Neural cell (in vitro differentiated cells): ENCODE measurements around the gene MED13L. TPM values are rescaled to one million over a fixed set of nuclear protein-coding genes. Genes with fewer than 3 reads are reported as not detected.

ENCODE experiments used
- H2AFZ ChIP-seq: fragments of 200-600, 300-800 bp; sonication (generic), shearing (Covaris generic); 2 replicates; pipeline ENCODE4 v1.6.0; 2014; ENCODE audit warnings: low read depth, mild to moderate bottlenecking, antibody characterized with exemption, low read length, moderate library complexity
- H3F3A ChIP-seq: fragments of 200-600 bp; shearing (Covaris generic); 2 replicates; pipeline ENCODE4 v1.6.1; 2016; ENCODE audit warnings: mild to moderate bottlenecking, moderate library complexity, mixed read lengths, antibody characterized with exemption, low read length; ENCODE audit not compliant: insufficient read depth, poor library complexity, severe bottlenecking
- H3K27ac ChIP-seq: fragments of 200-600, 300-800 bp; sonication (generic), shearing (Covaris generic); 2 replicates; pipeline ENCODE4 v1.5.1; 2014; ENCODE audit warnings: mild to moderate bottlenecking, low read length, moderate library complexity
- H3K27me3 ChIP-seq: fragments of 300-800, 200-600 bp; sonication (generic), shearing (Covaris generic); 2 replicates; pipeline ENCODE4 v1.6.0; 2014; ENCODE audit warnings: mild to moderate bottlenecking, low read depth, low read length, moderate library complexity; ENCODE audit not compliant: insufficient read depth
- H3K36me3 ChIP-seq: fragments of 300-800, 200-600 bp; sonication (generic), shearing (Covaris generic); 2 replicates; pipeline ENCODE4 v1.5.1; 2014; ENCODE audit warnings: mild to moderate bottlenecking, antibody characterized with exemption, low read length, moderate library complexity; ENCODE audit not compliant: insufficient read depth
- H3K4me2 ChIP-seq: fragments of 300-800, 200-600 bp; sonication (generic), shearing (Covaris generic); 2 replicates; pipeline ENCODE4 v1.6.0; 2014; ENCODE audit warnings: mild to moderate bottlenecking, low read length
- H3K4me3 ChIP-seq: fragments of 300-800, 200-600 bp; sonication (generic), shearing (Covaris generic); 2 replicates; pipeline ENCODE4 v1.5.1; 2014; ENCODE audit warnings: mild to moderate bottlenecking, low read length, moderate library complexity
- H3K79me2 ChIP-seq: fragments of 200-600 bp; shearing (Covaris generic); replicated peaks from 2 replicates; pipeline ENCODE4 v1.6.0; 2014; ENCODE audit warnings: mild to moderate bottlenecking, low read length, moderate library complexity; ENCODE audit not compliant: insufficient read depth
- H3K9ac ChIP-seq: fragments of 300-800, 200-600 bp; sonication (generic), shearing (Covaris generic); 2 replicates; pipeline ENCODE4 v1.6.1; 2016; ENCODE audit warnings: mild to moderate bottlenecking, low read length, mixed read lengths
- H3K9me2 ChIP-seq: fragments of 200-600 bp; shearing (Covaris generic); 2 replicates; pipeline ENCODE4 v1.6.1; 2016; ENCODE audit warnings: mild to moderate bottlenecking, low read length, mixed read lengths; ENCODE audit not compliant: insufficient read depth
- H3K9me3 ChIP-seq: fragments of 200-600, 300-800 bp; sonication (generic), shearing (Covaris generic); 2 replicates; pipeline ENCODE4 v1.6.1; 2016; ENCODE audit warnings: mild to moderate bottlenecking, mixed run types, low read length, moderate library complexity, mixed read lengths
- H4K20me1 ChIP-seq: fragments of 200-600 bp; shearing (Covaris generic); 2 replicates; pipeline ENCODE4 v1.6.1; 2016; ENCODE audit warnings: mild to moderate bottlenecking, mixed run types; ENCODE audit not compliant: insufficient read depth
- EP300 ChIP-seq: fragments of 450-650 bp; conservative IDR thresholded peaks from 2 replicates; pipeline ENCODE4 v1.6.1; 2014; ENCODE audit warnings: antibody characterized with exemption, mild to moderate bottlenecking, moderate library complexity; ENCODE audit not compliant: poor library complexity, severe bottlenecking
- EZH2 ChIP-seq: fragments of 200-600, 300-800 bp; shearing (Covaris generic), sonication (generic); IDR thresholded peaks from 2 replicates; pipeline ENCODE4 v1.6.1; 2014; ENCODE audit warnings: antibody characterized with exemption, low read length, borderline replicate concordance, mild to moderate bottlenecking; ENCODE audit not compliant: insufficient read depth, poor library complexity, severe bottlenecking
- MXI1 ChIP-seq: fragments of 450-650 bp; conservative IDR thresholded peaks from 2 replicates; pipeline ENCODE4 v1.6.1; 2014; ENCODE audit warnings: antibody characterized with exemption, mild to moderate bottlenecking; ENCODE audit not compliant: poor library complexity, severe bottlenecking
- POLR2AphosphoS5 ChIP-seq: IDR thresholded peaks from 2 replicates; pipeline ENCODE4 v1.6.1; 2012
- RAD21 ChIP-seq: fragments of 450-650 bp; conservative IDR thresholded peaks from 2 replicates; pipeline ENCODE4 v1.6.1; 2014; ENCODE audit warnings: antibody characterized with exemption, mild to moderate bottlenecking, moderate library complexity
- SMC3 ChIP-seq: fragments of 450-650 bp; conservative IDR thresholded peaks from 2 replicates; pipeline ENCODE4 v1.6.1; 2014; ENCODE audit warnings: antibody characterized with exemption, mild to moderate bottlenecking, moderate library complexity; ENCODE audit not compliant: poor library complexity
- TAF1 ChIP-seq: IDR thresholded peaks from 2 replicates; pipeline ENCODE4 v1.6.1; 2012; ENCODE audit warnings: low read depth
- polyA plus RNA-seq: library from polyadenylated mRNA; depleted of rRNA; stranded (reverse); fragments of >200 nt; gene quantifications from 2 replicates; pipeline ENCODE4 v1.2.3, GENCODE V29; 2014
- TF ChIP-seq, protein P1 (sequence below): IDR thresholded peaks from 2 replicates; pipeline ENCODE4 v1.6.1; 2012; ENCODE audit warnings: borderline replicate concordance
- TF ChIP-seq, protein P2 (sequence below): fragments of 450-650 bp; IDR thresholded peaks from 2 replicates; pipeline ENCODE4 v1.5.1; 2014; ENCODE audit warnings: antibody characterized with exemption, mild to moderate bottlenecking, moderate library complexity; ENCODE audit not compliant: poor library complexity, severe bottlenecking

Gene MED13L
- polyA plus RNA-seq, 1 donor from 2014 or later, result 38.9 TPM

DNA sequence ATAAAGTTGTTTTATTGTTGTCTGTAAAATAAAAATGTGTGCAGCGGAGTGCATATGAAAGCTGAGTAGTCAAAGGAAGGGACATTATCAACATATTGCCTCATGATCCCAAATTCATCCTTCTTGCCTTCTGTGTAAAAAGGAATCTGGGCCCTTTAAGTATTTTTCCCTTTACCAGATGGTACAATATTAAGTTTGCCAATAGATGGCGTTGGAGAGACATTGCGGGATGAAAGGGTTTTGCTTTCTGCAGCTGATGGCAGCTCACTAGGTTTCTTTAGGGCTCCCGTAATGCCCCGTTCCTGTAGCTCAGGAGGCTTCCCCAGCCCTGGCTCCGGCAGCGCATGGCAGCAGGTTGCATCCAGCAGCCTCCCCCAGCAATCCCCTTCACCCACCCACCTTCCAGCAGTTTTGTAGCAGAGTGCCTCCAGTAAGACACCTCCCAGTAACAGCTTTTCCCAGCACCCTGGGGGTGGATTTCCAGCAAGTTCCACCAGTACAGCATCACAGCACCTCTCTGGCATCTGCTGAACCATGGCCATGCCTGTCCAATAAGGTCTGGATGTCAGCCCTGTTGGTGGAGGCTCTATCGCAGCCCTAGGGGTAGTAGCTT lies 354.4 kb downstream of the MED13L start:
- no peaks in the 10 kb centered on the region for H3K9me2 ChIP-seq
- H3K79me2 ChIP-seq, result no peaks in the 10 kb centered on the region
- H4K20me1 ChIP-seq, result no peaks in the 10 kb centered on the region
- H3K4me3 ChIP-seq, result no peak overlapping the region
- no peak overlapping the region for H3K4me2 ChIP-seq
- no peak for TF ChIP-seq TAF1
- TF ChIP-seq MXI1, result no peak
- TF ChIP-seq, protein P1, sequence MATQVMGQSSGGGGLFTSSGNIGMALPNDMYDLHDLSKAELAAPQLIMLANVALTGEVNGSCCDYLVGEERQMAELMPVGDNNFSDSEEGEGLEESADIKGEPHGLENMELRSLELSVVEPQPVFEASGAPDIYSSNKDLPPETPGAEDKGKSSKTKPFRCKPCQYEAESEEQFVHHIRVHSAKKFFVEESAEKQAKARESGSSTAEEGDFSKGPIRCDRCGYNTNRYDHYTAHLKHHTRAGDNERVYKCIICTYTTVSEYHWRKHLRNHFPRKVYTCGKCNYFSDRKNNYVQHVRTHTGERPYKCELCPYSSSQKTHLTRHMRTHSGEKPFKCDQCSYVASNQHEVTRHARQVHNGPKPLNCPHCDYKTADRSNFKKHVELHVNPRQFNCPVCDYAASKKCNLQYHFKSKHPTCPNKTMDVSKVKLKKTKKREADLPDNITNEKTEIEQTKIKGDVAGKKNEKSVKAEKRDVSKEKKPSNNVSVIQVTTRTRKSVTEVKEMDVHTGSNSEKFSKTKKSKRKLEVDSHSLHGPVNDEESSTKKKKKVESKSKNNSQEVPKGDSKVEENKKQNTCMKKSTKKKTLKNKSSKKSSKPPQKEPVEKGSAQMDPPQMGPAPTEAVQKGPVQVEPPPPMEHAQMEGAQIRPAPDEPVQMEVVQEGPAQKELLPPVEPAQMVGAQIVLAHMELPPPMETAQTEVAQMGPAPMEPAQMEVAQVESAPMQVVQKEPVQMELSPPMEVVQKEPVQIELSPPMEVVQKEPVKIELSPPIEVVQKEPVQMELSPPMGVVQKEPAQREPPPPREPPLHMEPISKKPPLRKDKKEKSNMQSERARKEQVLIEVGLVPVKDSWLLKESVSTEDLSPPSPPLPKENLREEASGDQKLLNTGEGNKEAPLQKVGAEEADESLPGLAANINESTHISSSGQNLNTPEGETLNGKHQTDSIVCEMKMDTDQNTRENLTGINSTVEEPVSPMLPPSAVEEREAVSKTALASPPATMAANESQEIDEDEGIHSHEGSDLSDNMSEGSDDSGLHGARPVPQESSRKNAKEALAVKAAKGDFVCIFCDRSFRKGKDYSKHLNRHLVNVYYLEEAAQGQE, result no peak
- TF ChIP-seq POLR2AphosphoS5, result no peak
- no peak for TF ChIP-seq RAD21
- no peak for TF ChIP-seq SMC3
- TF ChIP-seq EZH2, result no peak
- no peak for TF ChIP-seq EP300
- TF ChIP-seq, protein P2, sequence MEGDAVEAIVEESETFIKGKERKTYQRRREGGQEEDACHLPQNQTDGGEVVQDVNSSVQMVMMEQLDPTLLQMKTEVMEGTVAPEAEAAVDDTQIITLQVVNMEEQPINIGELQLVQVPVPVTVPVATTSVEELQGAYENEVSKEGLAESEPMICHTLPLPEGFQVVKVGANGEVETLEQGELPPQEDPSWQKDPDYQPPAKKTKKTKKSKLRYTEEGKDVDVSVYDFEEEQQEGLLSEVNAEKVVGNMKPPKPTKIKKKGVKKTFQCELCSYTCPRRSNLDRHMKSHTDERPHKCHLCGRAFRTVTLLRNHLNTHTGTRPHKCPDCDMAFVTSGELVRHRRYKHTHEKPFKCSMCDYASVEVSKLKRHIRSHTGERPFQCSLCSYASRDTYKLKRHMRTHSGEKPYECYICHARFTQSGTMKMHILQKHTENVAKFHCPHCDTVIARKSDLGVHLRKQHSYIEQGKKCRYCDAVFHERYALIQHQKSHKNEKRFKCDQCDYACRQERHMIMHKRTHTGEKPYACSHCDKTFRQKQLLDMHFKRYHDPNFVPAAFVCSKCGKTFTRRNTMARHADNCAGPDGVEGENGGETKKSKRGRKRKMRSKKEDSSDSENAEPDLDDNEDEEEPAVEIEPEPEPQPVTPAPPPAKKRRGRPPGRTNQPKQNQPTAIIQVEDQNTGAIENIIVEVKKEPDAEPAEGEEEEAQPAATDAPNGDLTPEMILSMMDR, result no peak
- no peaks in the 10 kb centered on the region for H3K36me3 ChIP-seq
- H3K27me3 ChIP-seq, result peaks cover 15% of the 10 kb centered on the region
- H3K9me3 ChIP-seq, result peaks cover 9% of the 10 kb centered on the region
- no peak overlapping the region for H3K27ac ChIP-seq
- H2AFZ ChIP-seq, result no peak overlapping the region
- no peaks in the 10 kb centered on the region for H3F3A ChIP-seq
- H3K9ac ChIP-seq, result no peak overlapping the region

DNA sequence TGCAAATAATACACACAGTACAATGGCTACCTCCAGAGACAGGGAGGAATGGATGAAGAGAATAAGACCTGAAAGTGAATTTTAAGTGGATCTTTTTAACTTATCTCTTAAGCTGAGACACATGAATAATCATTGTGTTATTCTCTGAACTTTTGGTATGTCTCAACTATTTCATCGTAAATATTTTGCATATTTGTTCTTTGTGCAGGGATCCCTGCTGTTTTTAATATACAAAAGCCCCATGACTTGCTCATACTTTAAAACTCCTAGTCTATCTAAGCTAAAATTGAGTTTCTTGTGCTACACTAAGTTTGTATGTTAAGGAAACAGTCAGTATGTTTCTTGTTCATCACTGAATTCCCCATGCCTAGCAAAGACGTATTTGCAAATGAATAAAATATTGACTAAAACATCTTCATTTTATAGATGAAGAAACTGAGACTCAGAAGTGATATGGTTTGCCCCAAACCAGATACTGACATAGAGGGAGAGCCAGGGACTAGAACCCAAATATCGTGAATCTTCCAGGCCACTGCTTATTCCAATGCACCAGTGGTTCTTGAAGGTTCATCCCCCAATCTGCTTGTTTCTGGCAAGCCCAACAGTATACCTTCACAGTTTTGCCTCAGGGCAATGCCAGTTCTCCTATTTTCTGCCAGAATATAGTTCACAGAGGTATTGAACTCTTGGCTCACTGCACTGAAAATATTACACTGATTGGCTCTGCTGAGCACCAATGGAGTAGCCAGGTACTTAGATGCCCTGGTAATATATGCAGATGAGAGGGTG lies 356.9 kb downstream of the MED13L start:
- Histone ChIP-seq H3K9me2 (no peaks in the 10 kb centered on the region), H3K27ac (no peak overlapping the region), H3K9me3 (peaks cover 9% of the 10 kb centered on the region), H3K9ac (no peak overlapping the region), H4K20me1 (no peaks in the 10 kb centered on the region), H2AFZ (no peak overlapping the region), H3K4me3 (no peak overlapping the region), H3K79me2 (no peaks in the 10 kb centered on the region), H3K36me3 (no peaks in the 10 kb centered on the region), H3K27me3 (peaks cover 39% of the 10 kb centered on the region), H3K4me2 (no peak overlapping the region), H3F3A (no peaks in the 10 kb centered on the region)
- TF ChIP-seq MXI1, result no peak
- TF ChIP-seq SMC3, result no peak
- TF ChIP-seq, protein P1, result no peak
- TF ChIP-seq EZH2, result no peak
